ENCODE results near the gene RAB10.
A peak's percentile ranks its signal among the peaks of the same experiment; 100 is the strongest.
"Not testable (repeated sequence)": the region's sequence is repeated elsewhere in the genome, so short reads cannot be mapped to it uniquely, and the experiment has no call there.

RAB10 gene

GRCh38 chr2:26061539-26061938 is 27.7 kb downstream of the RAB10 start:
- DNase-seq, result no peak

- DNase-seq, result no peak
These were observed 31.0 kb downstream of the RAB10 start for GRCh38 chr2:26064846-26065245.

- no peak for DNase-seq
These were observed 33.5 kb downstream of the RAB10 start for GRCh38 chr2:26067186-26067974.

GRCh38 chr2:26067980-26068507 is 34.2 kb downstream of the RAB10 start:
- DNase-seq, result no peak

DNA sequence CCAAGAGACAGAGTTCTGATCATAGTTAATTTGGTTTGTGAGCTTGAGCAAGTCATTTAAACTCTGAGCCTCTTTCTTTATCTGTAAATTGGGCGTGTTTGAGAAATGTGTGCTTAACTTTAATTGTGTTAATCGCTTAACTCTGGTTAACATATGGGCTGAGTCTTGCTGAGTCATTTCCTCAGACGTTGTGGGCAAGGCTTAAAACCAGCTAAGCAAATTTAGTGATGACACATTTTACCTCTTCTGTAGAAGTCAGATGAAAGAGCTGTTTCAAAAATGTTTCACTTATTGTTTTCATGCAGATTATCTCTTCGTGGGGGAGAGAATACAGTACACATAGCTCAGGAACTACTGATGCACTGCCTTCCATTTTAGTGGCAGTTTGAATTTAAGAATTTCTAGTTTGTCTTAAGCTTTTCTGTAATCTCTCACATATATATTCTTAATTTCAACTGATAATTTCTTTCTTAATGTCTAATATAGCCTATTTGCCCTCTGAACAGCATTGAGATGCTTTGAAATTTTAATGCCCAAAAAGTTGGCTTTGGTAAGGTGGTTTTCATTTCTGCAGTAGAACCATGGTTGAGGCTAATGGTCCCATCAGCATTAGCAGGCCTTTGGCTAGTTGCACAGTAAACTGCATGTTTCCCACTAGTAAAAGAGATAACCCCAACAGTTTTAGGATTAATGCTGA is 34.9 kb downstream of the RAB10 start:
- peak; percentile 89 for DNase-seq

- DNase-seq, result no peak
These were observed 36.8 kb downstream of the RAB10 start for GRCh38 chr2:26070730-26071129.

DNA sequence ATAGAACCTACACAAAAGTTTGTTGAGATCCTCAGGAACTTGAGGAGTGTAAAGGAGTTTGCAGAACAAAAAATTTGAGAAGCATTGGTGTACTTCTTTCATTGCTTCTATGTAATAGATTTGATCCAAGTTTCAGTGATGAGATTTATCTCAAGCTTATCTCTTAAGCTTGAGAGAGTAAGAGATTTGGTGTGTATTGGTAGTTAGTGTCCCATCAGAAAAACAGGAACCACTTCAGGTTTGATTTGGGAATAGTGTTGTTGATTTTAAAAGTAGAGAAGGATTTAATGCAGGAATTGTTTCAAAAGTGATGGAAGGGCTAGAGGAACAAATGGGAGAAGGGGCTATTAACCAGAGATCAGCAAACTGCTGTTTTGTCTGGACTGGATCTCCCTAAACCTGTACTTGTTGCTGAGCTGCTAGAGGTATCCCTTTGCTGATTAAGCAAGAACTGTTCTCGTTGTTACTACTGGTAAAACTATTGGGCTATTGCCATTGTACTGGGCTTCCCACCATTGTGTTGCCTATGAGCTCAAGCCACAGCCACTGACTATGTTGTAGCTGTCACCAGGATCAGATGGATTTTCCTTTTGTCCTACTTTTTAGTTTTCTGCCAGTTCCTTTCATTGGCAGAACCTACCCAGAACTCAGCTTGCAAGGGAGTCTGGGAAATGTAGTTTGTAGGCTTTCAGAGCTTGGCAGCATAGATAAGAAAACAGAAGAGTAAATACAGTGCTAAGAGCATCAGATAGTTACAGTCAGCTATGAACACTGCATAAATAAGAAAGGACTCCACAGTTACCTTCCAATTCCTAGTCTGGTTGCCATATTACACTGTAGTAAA is 39.3 kb downstream of the RAB10 start:
- no peak for DNase-seq

GRCh38 chr2:26073830-26074229 is 39.9 kb downstream of the RAB10 start:
- DNase-seq, result no peak

DNA sequence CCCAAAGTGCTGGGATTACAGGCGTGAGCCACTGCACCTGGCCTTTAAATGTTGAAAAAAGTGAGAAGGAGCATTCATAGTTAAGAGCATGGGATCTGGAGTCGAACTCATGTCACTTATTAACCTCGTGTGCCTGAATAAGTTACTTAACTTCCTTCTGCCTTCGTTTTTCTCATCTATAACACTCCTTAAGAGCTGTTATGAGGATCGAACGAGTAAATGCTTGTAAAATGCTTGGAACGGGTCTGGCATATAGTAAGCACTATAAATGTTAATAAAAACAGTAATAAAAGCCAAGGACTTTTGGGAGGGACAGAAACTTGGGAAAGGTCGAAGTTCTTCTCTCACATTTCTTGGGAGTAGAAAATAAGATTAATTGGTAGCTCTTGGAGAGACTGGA is 40.8 kb downstream of the RAB10 start:
- no peak for DNase-seq

DNA sequence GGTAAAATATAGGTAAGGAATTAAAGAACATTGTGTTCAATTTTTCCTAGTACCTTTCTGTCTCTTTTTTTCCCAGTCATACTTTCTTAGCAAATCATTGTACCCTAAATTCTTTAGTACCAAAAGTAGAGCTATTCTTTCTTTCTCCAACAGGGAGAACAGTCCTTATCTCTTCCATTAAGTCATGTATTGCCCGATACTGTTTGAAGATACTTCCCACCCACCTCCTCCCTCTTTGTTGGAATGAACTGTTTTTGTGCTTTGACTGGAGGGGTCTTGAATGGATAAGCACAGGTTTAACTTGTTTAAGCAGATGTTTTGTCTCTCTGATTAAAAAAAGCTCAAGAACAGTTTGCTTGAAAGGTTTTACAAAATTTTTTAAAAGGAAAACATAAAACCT is 41.3 kb downstream of the RAB10 start:
- no peak for DNase-seq

DNA sequence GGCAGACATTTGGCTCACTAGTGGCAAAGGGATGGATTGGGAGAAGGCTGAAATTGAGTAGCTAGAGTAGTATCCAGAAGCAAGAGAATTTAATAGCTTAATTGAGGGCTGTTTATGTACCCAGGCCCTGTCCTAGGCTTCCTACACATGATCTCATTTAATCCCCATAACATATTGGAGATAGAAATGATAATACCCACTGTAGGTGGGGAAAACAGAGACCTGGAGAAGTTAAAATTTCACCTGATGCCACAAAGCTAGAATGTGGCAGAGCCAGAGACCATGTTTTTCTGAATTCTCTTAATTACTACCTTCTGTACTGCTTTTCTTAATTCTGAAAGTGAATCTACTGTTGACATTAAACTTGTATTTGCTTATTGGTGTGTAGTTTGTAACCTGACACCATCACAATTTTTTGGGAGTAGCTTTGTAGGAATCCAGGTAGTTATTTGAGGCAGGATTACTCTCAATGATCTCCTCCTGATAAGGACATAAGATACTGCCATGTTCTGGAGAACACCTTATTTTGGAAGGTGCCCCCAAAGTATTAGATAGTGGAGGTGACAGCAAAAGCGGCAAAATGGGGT is 42.2 kb downstream of the RAB10 start:
- DNase-seq, result no peak

- DNase-seq, result no peak
These were observed 43.4 kb downstream of the RAB10 start for GRCh38 chr2:26077291-26077690.

GRCh38 chr2:26078939-26079338 is 45.1 kb downstream of the RAB10 start:
- DNase-seq, result no peak

DNA sequence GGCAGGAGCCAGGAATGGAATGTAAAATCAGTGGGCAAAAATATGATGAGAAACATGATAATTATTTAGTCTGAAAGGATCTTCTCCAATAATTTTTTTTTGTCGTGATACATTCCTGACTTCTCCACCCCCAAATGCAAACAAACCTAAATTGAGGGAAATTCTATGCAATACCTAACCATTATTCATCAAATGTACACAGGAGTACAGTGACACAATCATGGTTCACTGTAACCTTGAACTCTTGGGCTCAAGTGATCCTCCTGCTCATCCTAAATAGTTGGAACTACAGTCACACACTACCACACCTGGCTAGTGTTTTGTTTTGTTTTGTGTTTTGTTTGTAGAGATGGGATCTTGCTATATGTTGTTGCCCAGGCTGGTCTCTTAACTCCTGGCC is 46.5 kb downstream of the RAB10 start:
- DNase-seq, result peak; percentile 35

DNA sequence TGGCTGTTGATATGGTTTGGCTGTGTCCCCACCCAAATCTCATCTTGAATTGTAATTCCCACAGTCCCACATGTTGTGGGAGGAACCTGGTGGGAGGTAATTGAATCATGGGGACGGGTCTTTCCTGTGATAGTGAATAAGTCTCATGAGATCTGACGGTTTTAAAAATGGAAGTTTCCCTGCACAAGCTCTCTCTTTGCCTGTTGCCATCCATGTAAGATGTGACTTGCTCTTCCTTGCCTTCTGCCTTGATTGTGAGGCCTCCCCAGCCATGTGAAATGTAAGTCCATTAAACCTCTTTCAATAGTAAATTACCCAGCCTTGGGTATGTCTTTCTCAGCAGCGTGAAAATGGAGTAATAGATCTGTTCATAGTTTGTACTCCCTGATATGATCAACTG is 47.0 kb downstream of the RAB10 start:
- not testable (repeated sequence) for DNase-seq

- DNase-seq, result no peak
These were observed 47.7 kb downstream of the RAB10 start for GRCh38 chr2:26081556-26081955.

GRCh38 chr2:26086155-26086637 is 52.3 kb downstream of the RAB10 start:
- peak; percentile 59 for DNase-seq

DNA sequence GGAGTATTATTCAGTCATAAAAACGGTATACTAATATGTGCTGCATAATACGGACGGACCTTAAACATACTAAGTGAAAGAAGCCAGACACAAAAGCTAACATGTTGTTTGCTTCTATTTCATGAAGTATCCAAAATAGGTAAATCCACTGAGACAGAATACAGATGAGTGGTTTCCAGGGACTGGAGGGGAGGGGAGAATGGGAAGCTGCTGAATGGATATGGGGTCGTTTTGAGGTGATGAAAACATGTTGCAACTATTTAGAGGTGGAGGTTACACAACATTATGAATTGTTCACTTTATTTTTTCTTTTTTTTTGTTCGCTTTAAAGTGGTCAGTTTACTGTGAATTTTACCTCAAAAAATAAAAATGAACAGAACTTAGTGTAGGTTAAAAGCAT is 52.9 kb downstream of the RAB10 start:
- no peak for DNase-seq

DNA sequence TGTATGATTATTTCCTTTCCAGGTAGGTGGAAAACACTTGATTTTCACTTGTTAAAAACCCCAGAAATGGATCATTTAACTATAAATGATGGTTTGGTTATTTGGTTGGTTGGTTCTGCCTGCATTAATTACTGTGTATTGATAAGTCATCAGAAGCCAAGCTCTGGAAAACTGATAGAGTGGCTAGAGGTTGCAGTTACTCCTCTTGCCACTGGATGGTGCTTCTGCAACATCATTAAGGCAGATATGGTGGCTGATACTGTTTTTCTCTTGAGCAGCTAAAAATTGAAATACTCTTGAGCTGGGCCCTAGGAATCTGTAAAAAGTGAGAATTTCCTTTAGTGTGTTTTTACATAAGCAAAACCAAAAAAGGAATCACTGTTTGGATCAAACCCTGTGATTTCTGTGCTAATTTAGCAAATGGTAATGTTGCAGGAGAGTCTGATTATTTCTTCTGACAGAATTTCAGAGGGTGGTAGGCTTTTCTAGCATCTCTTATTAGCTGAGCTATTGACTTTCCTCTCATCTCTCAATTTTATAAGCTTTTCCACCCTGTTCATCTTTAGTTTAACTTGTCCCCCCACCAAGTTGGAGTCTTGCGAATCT is 54.3 kb downstream of the RAB10 start:
- DNase-seq, result peak; percentile 9

- not testable (repeated sequence) for DNase-seq
These were observed 55.0 kb downstream of the RAB10 start for GRCh38 chr2:26088931-26089330.

DNA sequence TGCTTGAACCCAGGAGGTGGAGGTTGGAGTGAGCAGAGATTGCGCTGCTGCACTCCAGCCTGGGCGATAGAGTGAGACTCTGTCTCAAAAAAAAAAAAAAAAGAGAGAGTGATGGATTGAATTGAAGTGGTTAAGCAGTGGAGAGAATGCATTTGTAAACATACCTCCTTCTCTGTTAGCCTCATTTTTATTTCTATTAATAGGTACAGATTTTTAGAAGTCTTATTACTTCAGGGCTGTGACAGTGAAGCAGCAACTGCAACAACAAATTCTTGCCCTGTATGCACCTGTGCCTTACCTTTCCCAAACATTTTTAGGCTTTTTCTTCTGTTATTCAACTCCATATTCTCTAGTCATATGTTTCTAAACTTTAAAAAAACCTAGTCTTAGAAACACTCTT is 55.5 kb downstream of the RAB10 start:
- DNase-seq, result no peak

- no peak for DNase-seq
These were observed 61.9 kb downstream of the RAB10 start for GRCh38 chr2:26095758-26096157.
